GM03348 (cell line): Measurements from ENCODE around the gene ZNF778.
A peak's percentile ranks its signal among the peaks of the same experiment; 100 is the strongest.

Source experiments
- DNase-seq: peaks from one replicate; pipeline ENCODE4 v3.0.0; 2012; ENCODE audit warnings: low spot score

The ZNF778 gene

GRCh38 chr16:89194340-89195311 is 22.9 kb upstream of the ZNF778 start:
- no peak for DNase-seq

- DNase-seq: no peak
Measured at GRCh38 chr16:89195521-89196171, 21.9 kb upstream of the ZNF778 start.

GRCh38 chr16:89197033-89197632 is 20.4 kb upstream of the ZNF778 start:
- no peak for DNase-seq

GRCh38 chr16:89197633-89198416 is 19.7 kb upstream of the ZNF778 start:
- DNase-seq: no peak

GRCh38 chr16:89198417-89199240 is 18.9 kb upstream of the ZNF778 start:
- no peak for DNase-seq

- DNase-seq: no peak
Measured at GRCh38 chr16:89199241-89200123, 18.0 kb upstream of the ZNF778 start.

- DNase-seq: no peak
Measured at GRCh38 chr16:89200124-89200849, 17.2 kb upstream of the ZNF778 start, which contains the start of gene SLC22A31. Gene SLC22A31, minus strand, starts transcription at chr16:89200537. Its CDS starts 36 bp downstream, at chr16:89200501.

GRCh38 chr16:89200850-89201411 is 16.6 kb upstream of the ZNF778 start:
- DNase-seq: no peak

- peak; percentile 84 for DNase-seq
Measured at GRCh38 chr16:89201439-89202377, 15.8 kb upstream of the ZNF778 start.

- DNase-seq: no peak
Measured at GRCh38 chr16:89202422-89203215, 14.9 kb upstream of the ZNF778 start.

GRCh38 chr16:89207993-89208392 is 9.5 kb upstream of the ZNF778 start:
- DNase-seq: no peak

GRCh38 chr16:89209522-89210044 is 7.9 kb upstream of the ZNF778 start:
- DNase-seq: no peak

- DNase-seq: no peak
Measured at GRCh38 chr16:89210165-89210903, 7.2 kb upstream of the ZNF778 start.

GRCh38 chr16:89210904-89211515 is 6.5 kb upstream of the ZNF778 start:
- DNase-seq: peak; percentile 47

- DNase-seq: peak; percentile 84
Measured at GRCh38 chr16:89216315-89217137, 977 bp upstream of the ZNF778 start.
